Chondrocyte (in vitro differentiated cells): Measurements from ENCODE around the gene TPM1. TPM values are rescaled to one million over a fixed set of nuclear protein-coding genes. Genes with fewer than 3 reads are reported as not detected.

ENCODE experiments used
- DNase-seq: peaks from one replicate; pipeline ENCODE4 v3.0.0; 2021; ENCODE audit warnings: mixed read lengths, low spot score
- H3K27ac Mint-ChIP-seq: one replicate; pipeline ENCODE4 v1.8.0; 2021; ENCODE audit warnings: mild to moderate bottlenecking, moderate library complexity, mixed read lengths; ENCODE audit not compliant: unreplicated experiment
- H3K27me3 Mint-ChIP-seq: 2 replicates; pipeline ENCODE4 v1.8.0; 2021; ENCODE audit warnings: low read depth, mixed read lengths
- H3K36me3 Mint-ChIP-seq: 2 replicates; pipeline ENCODE4 v1.8.0; 2021; ENCODE audit warnings: low read depth, mixed read lengths
- H3K4me1 Mint-ChIP-seq: 2 replicates; pipeline ENCODE4 v1.8.0; 2021; ENCODE audit warnings: low read depth, mild to moderate bottlenecking, mixed read lengths
- H3K4me3 Mint-ChIP-seq: one replicate; pipeline ENCODE4 v1.8.0; 2021; ENCODE audit warnings: mild to moderate bottlenecking, moderate library complexity, mixed read lengths; ENCODE audit not compliant: unreplicated experiment
- H3K9me3 Mint-ChIP-seq: 2 replicates; pipeline ENCODE4 v1.8.0; 2021; ENCODE audit warnings: low read depth, mixed read lengths
- CTCF ChIP-seq: fragments of 200-600 bp; sonication (generic); IDR thresholded peaks from 2 replicates; pipeline ENCODE4 v1.5.0; 2021; ENCODE audit warnings: antibody characterized with exemption, mild to moderate bottlenecking, moderate library complexity
- total RNA-seq: library from RNA; stranded (reverse); gene quantifications from 3 replicates; pipeline ENCODE4 v1.2.1, GENCODE V29; 2021

TPM1 gene
- total RNA-seq, 1 donor from 2014 or later: 2,332 TPM

- H3K4me1 Mint-ChIP-seq: peaks cover 28% of the 10 kb centered on the region
- no peaks in the 10 kb centered on the region for H3K36me3 Mint-ChIP-seq
- no peak overlapping the region for H3K27ac Mint-ChIP-seq
- DNase-seq: no peak
- no peaks in the 10 kb centered on the region for H3K27me3 Mint-ChIP-seq
- H3K9me3 Mint-ChIP-seq: no peaks in the 10 kb centered on the region
- no peak for TF ChIP-seq CTCF
- no peak overlapping the region for H3K4me3 Mint-ChIP-seq
Observed at GRCh38 chr15:63085289-63085688, 42.7 kb downstream of the TPM1 start.

GRCh38 chr15:63086271-63086670 is 43.7 kb downstream of the TPM1 start:
- DNase-seq: no peak
- no peak overlapping the region for H3K4me3 Mint-ChIP-seq
- H3K27ac Mint-ChIP-seq: peak overlapping the region; percentile 60
- H3K9me3 Mint-ChIP-seq: no peaks in the 10 kb centered on the region
- H3K4me1 Mint-ChIP-seq: peaks cover 27% of the 10 kb centered on the region
- no peak for TF ChIP-seq CTCF
- H3K36me3 Mint-ChIP-seq: no peaks in the 10 kb centered on the region
- H3K27me3 Mint-ChIP-seq: no peaks in the 10 kb centered on the region

- H3K9me3 Mint-ChIP-seq: no peaks in the 10 kb centered on the region
- no peaks in the 10 kb centered on the region for H3K36me3 Mint-ChIP-seq
- no peak overlapping the region for H3K4me3 Mint-ChIP-seq
- no peak for DNase-seq
- peaks cover 27% of the 10 kb centered on the region for H3K4me1 Mint-ChIP-seq
- no peak for TF ChIP-seq CTCF
- no peak overlapping the region for H3K27ac Mint-ChIP-seq
- no peaks in the 10 kb centered on the region for H3K27me3 Mint-ChIP-seq
Observed at GRCh38 chr15:63086947-63087346, 44.4 kb downstream of the TPM1 start.

- peak overlapping the region; percentile 75 for H3K27ac Mint-ChIP-seq
- no peaks in the 10 kb centered on the region for H3K36me3 Mint-ChIP-seq
- no peak for TF ChIP-seq CTCF
- peaks cover 33% of the 10 kb centered on the region for H3K4me1 Mint-ChIP-seq
- no peak overlapping the region for H3K4me3 Mint-ChIP-seq
- DNase-seq: no peak
- no peaks in the 10 kb centered on the region for H3K9me3 Mint-ChIP-seq
- no peaks in the 10 kb centered on the region for H3K27me3 Mint-ChIP-seq
Observed at GRCh38 chr15:63088533-63089245, 46.1 kb downstream of the TPM1 start.

GRCh38 chr15:63089260-63090043 is 46.9 kb downstream of the TPM1 start:
- peak overlapping the region; percentile 75 for H3K27ac Mint-ChIP-seq
- peaks cover 39% of the 10 kb centered on the region for H3K4me1 Mint-ChIP-seq
- H3K27me3 Mint-ChIP-seq: no peaks in the 10 kb centered on the region
- no peak for DNase-seq
- no peaks in the 10 kb centered on the region for H3K9me3 Mint-ChIP-seq
- TF ChIP-seq CTCF: no peak
- no peak overlapping the region for H3K4me3 Mint-ChIP-seq
- H3K36me3 Mint-ChIP-seq: no peaks in the 10 kb centered on the region
